ENCODE results near the gene OSBPL5.
"Not testable (repeated sequence)": the region's sequence is repeated elsewhere in the genome, so short reads cannot be mapped to it uniquely, and the experiment has no call there.

OSBPL5 gene

DNA sequence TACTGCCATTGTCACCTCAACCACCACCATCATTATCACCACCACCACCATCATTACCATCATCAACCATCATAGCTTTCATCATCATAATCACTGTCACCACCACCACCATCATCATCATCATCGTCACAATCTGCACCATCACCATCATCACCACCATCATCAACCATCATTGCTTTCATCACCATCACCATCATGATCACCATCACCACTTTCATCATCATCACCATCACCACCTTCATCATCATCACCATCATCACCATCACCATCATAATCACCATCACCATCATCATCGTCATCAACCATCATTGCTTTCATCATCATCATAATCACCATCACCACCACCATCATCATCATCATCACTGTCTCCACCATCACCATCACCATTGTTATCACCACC is 8.7 kb upstream of the OSBPL5 start:
- Histone ChIP-seq H3K27me3 (replicated peaks; ENCODE audit: control insufficient read depth, insufficient read depth, low read length) (no peaks in the 10 kb centered on the region; the same call in 1 of the 2 replicates), H3K4me3 (replicated peaks; ENCODE audit: low read depth, low read length) (no peak overlapping the region), H3K36me3 (ENCODE audit: control insufficient read depth, insufficient read depth, low read length) (no peaks in the 10 kb centered on the region)
- DNase-seq (ENCODE audit: extremely low read depth, insufficient read length) = no peak
- TF ChIP-seq, protein P1, sequence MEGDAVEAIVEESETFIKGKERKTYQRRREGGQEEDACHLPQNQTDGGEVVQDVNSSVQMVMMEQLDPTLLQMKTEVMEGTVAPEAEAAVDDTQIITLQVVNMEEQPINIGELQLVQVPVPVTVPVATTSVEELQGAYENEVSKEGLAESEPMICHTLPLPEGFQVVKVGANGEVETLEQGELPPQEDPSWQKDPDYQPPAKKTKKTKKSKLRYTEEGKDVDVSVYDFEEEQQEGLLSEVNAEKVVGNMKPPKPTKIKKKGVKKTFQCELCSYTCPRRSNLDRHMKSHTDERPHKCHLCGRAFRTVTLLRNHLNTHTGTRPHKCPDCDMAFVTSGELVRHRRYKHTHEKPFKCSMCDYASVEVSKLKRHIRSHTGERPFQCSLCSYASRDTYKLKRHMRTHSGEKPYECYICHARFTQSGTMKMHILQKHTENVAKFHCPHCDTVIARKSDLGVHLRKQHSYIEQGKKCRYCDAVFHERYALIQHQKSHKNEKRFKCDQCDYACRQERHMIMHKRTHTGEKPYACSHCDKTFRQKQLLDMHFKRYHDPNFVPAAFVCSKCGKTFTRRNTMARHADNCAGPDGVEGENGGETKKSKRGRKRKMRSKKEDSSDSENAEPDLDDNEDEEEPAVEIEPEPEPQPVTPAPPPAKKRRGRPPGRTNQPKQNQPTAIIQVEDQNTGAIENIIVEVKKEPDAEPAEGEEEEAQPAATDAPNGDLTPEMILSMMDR (IDR thresholded peaks at IDR 0.05; ENCODE audit: insufficient read depth, low read length, poor library complexity, severe bottlenecking) = no peak

- TF ChIP-seq, protein P1 (IDR thresholded peaks at IDR 0.05; ENCODE audit: insufficient read depth, low read length, poor library complexity, severe bottlenecking) = no peak
- no peak overlapping the region for H3K4me3 ChIP-seq (replicated peaks; ENCODE audit: low read depth, low read length)
- no peaks in the 10 kb centered on the region; the same call in 1 of the 2 replicates for H3K27me3 ChIP-seq (replicated peaks; ENCODE audit: control insufficient read depth, insufficient read depth, low read length)
- no peaks in the 10 kb centered on the region for H3K36me3 ChIP-seq (ENCODE audit: control insufficient read depth, insufficient read depth, low read length)
- DNase-seq (ENCODE audit: extremely low read depth, insufficient read length) = no peak
Measured at GRCh38 chr11:3171931-3172560, 6.9 kb upstream of the OSBPL5 start.

DNA sequence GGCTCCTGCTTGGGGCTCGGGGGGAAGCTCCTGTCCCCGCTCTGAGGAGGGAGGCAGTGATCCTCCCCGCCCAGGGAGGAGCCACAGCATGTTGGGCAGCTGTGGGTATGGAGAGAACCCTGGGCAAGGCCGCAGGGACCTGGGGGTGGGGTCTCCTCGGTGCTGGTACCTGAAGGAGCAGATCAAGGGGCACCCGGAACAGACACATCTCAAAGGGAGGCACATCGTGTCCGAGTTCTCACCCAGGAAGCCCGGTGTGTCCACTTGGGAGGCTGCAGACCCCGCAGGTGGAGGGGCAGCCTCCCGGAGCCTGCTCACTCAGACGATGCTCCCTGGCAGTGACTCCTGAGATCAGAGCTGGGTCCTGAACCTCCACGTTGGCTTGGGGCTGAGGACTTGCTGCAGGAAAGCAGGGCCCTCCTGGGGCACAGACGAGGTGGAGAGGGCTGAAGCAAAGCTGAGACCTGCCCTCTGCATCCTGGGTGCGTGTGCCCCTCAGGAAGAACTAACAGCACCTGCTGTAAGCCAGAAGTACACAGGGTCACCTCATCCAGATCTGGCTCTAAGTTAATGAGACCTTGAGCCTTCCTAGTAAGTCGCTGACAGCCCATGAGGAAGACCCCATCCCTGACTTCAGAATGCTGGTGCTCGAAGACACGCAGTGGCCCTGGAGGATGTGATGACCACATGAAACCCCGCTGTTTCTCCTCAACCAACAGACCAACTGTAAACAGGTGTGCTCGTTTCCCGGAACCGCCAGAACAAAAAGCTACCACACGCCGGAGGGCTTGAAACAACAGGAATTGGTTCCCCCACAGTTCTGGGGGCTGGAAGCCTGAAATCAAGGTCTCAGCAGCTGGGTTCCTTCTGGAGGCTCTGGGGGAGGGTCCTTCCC is 5.9 kb upstream of the OSBPL5 start:
- DNase-seq (ENCODE audit: extremely low read depth, insufficient read length) = no peak
- Histone ChIP-seq H3K27me3 (replicated peaks; ENCODE audit: control insufficient read depth, insufficient read depth, low read length) (peaks cover 3% of the 10 kb centered on the region; the same call in 1 of the 2 replicates), H3K36me3 (ENCODE audit: control insufficient read depth, insufficient read depth, low read length) (no peaks in the 10 kb centered on the region), H3K4me3 (replicated peaks; ENCODE audit: low read depth, low read length) (no peak overlapping the region)
- TF ChIP-seq, protein P1 (IDR thresholded peaks at IDR 0.05; ENCODE audit: insufficient read depth, low read length, poor library complexity, severe bottlenecking) = no peak

DNA sequence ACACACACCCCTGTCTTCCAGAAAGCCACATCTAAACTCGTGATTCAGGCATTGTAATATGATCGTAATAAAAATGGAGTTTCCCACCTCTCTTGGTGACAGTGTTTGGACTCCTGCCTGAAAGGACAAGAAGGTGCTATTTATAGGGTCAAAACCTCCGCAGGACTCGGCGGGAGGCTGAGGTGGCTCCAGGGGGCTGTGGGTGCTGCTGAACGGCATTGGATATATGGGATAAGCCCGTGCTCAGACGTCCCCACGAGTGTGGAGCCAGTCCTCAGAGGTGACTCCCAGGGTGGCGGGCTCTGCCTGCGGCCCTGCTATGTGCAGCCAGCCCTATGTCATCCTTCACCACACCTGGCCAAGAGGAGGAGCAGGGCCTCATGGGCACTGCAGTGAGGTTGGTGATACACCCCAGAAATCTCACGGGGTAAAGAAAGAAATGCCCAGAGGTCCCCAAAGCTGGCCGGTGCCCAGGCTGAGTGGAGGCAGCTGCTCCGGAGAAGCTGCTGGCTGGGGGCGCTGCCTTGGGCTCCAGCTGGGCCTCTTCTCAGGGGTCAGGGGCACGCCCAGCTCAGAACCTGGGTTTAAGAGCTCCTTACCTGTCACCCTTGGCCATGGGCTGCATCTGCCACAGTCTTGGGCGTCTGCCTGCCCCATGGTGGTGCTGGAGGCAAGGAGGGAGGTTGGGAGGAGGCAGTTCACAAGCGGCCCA is 5.1 kb upstream of the OSBPL5 start:
- no peak for DNase-seq (ENCODE audit: extremely low read depth, insufficient read length)
- TF ChIP-seq, protein P1 (IDR thresholded peaks at IDR 0.05; ENCODE audit: insufficient read depth, low read length, poor library complexity, severe bottlenecking) = no peak
- no peak overlapping the region for H3K4me3 ChIP-seq (replicated peaks; ENCODE audit: low read depth, low read length)
- no peaks in the 10 kb centered on the region for H3K36me3 ChIP-seq (ENCODE audit: control insufficient read depth, insufficient read depth, low read length)
- peaks cover 3% of the 10 kb centered on the region; the same call in 1 of the 2 replicates for H3K27me3 ChIP-seq (replicated peaks; ENCODE audit: control insufficient read depth, insufficient read depth, low read length)

GRCh38 chr11:3169255-3170043 is 4.3 kb upstream of the OSBPL5 start:
- Histone ChIP-seq H3K4me3 (replicated peaks; ENCODE audit: low read depth, low read length) (no peak overlapping the region), H3K36me3 (ENCODE audit: control insufficient read depth, insufficient read depth, low read length) (no peaks in the 10 kb centered on the region), H3K27me3 (replicated peaks; ENCODE audit: control insufficient read depth, insufficient read depth, low read length) (peaks cover 3% of the 10 kb centered on the region; the same call in 1 of the 2 replicates)
- TF ChIP-seq, protein P1 (IDR thresholded peaks at IDR 0.05; ENCODE audit: insufficient read depth, low read length, poor library complexity, severe bottlenecking) = no peak
- DNase-seq (ENCODE audit: extremely low read depth, insufficient read length) = no peak

DNA sequence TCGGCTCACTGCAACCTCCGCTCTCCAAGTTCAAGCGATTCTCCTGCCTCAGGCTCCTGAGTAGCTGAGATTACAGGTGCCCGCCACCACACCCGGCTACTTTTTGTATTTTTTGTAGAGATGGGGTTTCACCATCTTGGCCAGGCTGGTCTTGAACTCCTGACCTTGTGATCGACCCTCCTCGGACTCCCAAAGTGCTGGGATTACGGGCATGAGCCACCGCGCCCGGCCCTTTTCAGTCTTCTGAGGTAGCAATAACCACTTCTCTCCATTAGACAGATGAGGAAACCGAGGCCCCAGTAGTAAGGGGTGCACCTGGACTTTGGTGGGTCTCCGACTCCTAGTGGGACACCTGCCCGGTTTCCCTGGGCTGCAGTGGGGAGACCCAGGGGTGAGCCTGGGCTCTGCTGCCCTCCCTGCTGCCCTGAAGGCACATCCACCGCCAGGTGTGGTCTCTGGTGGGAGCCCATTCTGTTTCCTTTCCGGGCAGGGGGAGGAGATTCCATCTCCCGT is 3.7 kb upstream of the OSBPL5 start:
- not testable (repeated sequence) for DNase-seq (ENCODE audit: extremely low read depth, insufficient read length); H3K27me3 ChIP-seq (replicated peaks; ENCODE audit: control insufficient read depth, insufficient read depth, low read length); H3K4me3 ChIP-seq (replicated peaks; ENCODE audit: low read depth, low read length)

More for the DNA sequence above, 3.7 kb upstream of the OSBPL5 start:
- not testable (repeated sequence) for H3K36me3 ChIP-seq (ENCODE audit: control insufficient read depth, insufficient read depth, low read length)

Measured in GM06990 (cell line).